Measurements from ENCODE around the gene ZSCAN26.

- TF ChIP-seq ARNTL (CRISPR knock-in tag; IDR thresholded peaks at IDR 0.05; ENCODE audit: borderline replicate concordance, low read depth): no peak
- TF ChIP-seq GLIS3 (CRISPR knock-in tag; IDR thresholded peaks at IDR 0.05): no peak
- TF ChIP-seq, protein P1, sequence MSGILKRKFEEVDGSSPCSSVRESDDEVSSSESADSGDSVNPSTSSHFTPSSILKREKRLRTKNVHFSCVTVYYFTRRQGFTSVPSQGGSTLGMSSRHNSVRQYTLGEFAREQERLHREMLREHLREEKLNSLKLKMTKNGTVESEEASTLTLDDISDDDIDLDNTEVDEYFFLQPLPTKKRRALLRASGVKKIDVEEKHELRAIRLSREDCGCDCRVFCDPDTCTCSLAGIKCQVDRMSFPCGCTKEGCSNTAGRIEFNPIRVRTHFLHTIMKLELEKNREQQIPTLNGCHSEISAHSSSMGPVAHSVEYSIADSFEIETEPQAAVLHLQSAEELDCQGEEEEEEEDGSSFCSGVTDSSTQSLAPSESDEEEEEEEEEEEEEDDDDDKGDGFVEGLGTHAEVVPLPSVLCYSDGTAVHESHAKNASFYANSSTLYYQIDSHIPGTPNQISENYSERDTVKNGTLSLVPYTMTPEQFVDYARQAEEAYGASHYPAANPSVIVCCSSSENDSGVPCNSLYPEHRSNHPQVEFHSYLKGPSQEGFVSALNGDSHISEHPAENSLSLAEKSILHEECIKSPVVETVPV (CRISPR knock-in tag; IDR thresholded peaks at IDR 0.05): no peak
- no peak for TF ChIP-seq PPARA (CRISPR knock-in tag; IDR thresholded peaks at IDR 0.05; ENCODE audit: borderline replicate concordance)
- no peak for TF ChIP-seq POU6F1 (CRISPR knock-in tag; IDR thresholded peaks at IDR 0.05; ENCODE audit: borderline replicate concordance, low read depth)
- TF ChIP-seq ISL1 (CRISPR knock-in tag; IDR thresholded peaks at IDR 0.05): no peak
- TF ChIP-seq CREB5 (CRISPR knock-in tag; IDR thresholded peaks at IDR 0.05; ENCODE audit: low read depth): no peak
- no peak for TF ChIP-seq BACH2 (CRISPR knock-in tag; IDR thresholded peaks at IDR 0.05; ENCODE audit: borderline replicate concordance)
- TF ChIP-seq PATZ1 (CRISPR knock-in tag; IDR thresholded peaks at IDR 0.05; ENCODE audit: borderline replicate concordance): no peak
Measured at GRCh38 chr6:28224131-28225055, 42.5 kb upstream of the ZSCAN26 start.
